ENCODE data around the gene PEX13.

The PEX13 gene

GRCh38 chr2:61074100-61074499 is 56.6 kb downstream of the PEX13 start:
- H3K9me3 ChIP-seq (ENCODE audit: control insufficient read depth, insufficient read depth, low read depth, low read length): no peaks in the 10 kb centered on the region
- no peaks in the 10 kb centered on the region for H3K27me3 ChIP-seq (ENCODE audit: control insufficient read depth, insufficient read depth, low read length)
- no peak overlapping the region for H3K9ac ChIP-seq (ENCODE audit: low read length)
- H3K4me3 ChIP-seq (ENCODE audit: low read depth, low read length): no peak overlapping the region
- no peaks in the 10 kb centered on the region for H3K4me1 ChIP-seq (ENCODE audit: control insufficient read depth, insufficient read depth, low read length)
- H3K27ac ChIP-seq (ENCODE audit: low read depth, low read length): no peak overlapping the region
- peaks cover 56% of the 10 kb centered on the region for H3K36me3 ChIP-seq (ENCODE audit: control insufficient read depth, insufficient read depth, low read length)

GRCh38 chr2:61085883-61086282 is 68.4 kb downstream of the PEX13 start:
- Histone ChIP-seq H3K4me1 (ENCODE audit: control insufficient read depth, insufficient read depth, low read length) (no peaks in the 10 kb centered on the region), H3K9me3 (ENCODE audit: control insufficient read depth, insufficient read depth, low read depth, low read length) (no peaks in the 10 kb centered on the region), H3K9ac (ENCODE audit: low read length) (no peak overlapping the region), H3K4me3 (ENCODE audit: low read depth, low read length) (no peak overlapping the region), H3K27ac (ENCODE audit: low read depth, low read length) (no peak overlapping the region), H3K27me3 (ENCODE audit: control insufficient read depth, insufficient read depth, low read length) (no peaks in the 10 kb centered on the region), H3K36me3 (ENCODE audit: control insufficient read depth, insufficient read depth, low read length) (peaks cover 8% of the 10 kb centered on the region)

GRCh38 chr2:61089797-61090196 is 72.3 kb downstream of the PEX13 start:
- Histone ChIP-seq H3K4me3 (ENCODE audit: low read depth, low read length) (no peak overlapping the region), H3K36me3 (ENCODE audit: control insufficient read depth, insufficient read depth, low read length) (peaks cover 7% of the 10 kb centered on the region), H3K9ac (ENCODE audit: low read length) (no peak overlapping the region), H3K4me1 (ENCODE audit: control insufficient read depth, insufficient read depth, low read length) (no peaks in the 10 kb centered on the region), H3K9me3 (ENCODE audit: control insufficient read depth, insufficient read depth, low read depth, low read length) (no peaks in the 10 kb centered on the region), H3K27me3 (ENCODE audit: control insufficient read depth, insufficient read depth, low read length) (no peaks in the 10 kb centered on the region), H3K27ac (ENCODE audit: low read depth, low read length) (no peak overlapping the region)

GRCh38 chr2:61090386-61090921 is 72.9 kb downstream of the PEX13 start:
- H3K36me3 ChIP-seq (ENCODE audit: control insufficient read depth, insufficient read depth, low read length): peaks cover 7% of the 10 kb centered on the region
- no peaks in the 10 kb centered on the region for H3K9me3 ChIP-seq (ENCODE audit: control insufficient read depth, insufficient read depth, low read depth, low read length)

GRCh38 chr2:61091485-61091884 is 74.0 kb downstream of the PEX13 start:
- H3K27me3 ChIP-seq (ENCODE audit: control insufficient read depth, insufficient read depth, low read length): no peaks in the 10 kb centered on the region
- no peaks in the 10 kb centered on the region for H3K9me3 ChIP-seq (ENCODE audit: control insufficient read depth, insufficient read depth, low read depth, low read length)
- no peak overlapping the region for H3K9ac ChIP-seq (ENCODE audit: low read length)
- no peaks in the 10 kb centered on the region for H3K4me1 ChIP-seq (ENCODE audit: control insufficient read depth, insufficient read depth, low read length)
- H3K36me3 ChIP-seq (ENCODE audit: control insufficient read depth, insufficient read depth, low read length): peaks cover 7% of the 10 kb centered on the region
- H3K4me3 ChIP-seq (ENCODE audit: low read depth, low read length): no peak overlapping the region
- H3K27ac ChIP-seq (ENCODE audit: low read depth, low read length): no peak overlapping the region

More at GRCh38 chr2:61090386-61090921, 72.9 kb downstream of the PEX13 start:
- H3K4me1 ChIP-seq (ENCODE audit: control insufficient read depth, insufficient read depth, low read length): no peaks in the 10 kb centered on the region
- H3K27ac ChIP-seq (ENCODE audit: low read depth, low read length): no peak overlapping the region
- H3K9ac ChIP-seq (ENCODE audit: low read length): no peak overlapping the region
- H3K27me3 ChIP-seq (ENCODE audit: control insufficient read depth, insufficient read depth, low read length): no peaks in the 10 kb centered on the region
- no peak overlapping the region for H3K4me3 ChIP-seq (ENCODE audit: low read depth, low read length)

- Histone ChIP-seq H3K9me3 (ENCODE audit: control insufficient read depth, insufficient read depth, low read depth, low read length) (no peaks in the 10 kb centered on the region), H3K9ac (ENCODE audit: low read length) (no peak overlapping the region), H3K4me1 (ENCODE audit: control insufficient read depth, insufficient read depth, low read length) (no peaks in the 10 kb centered on the region), H3K36me3 (ENCODE audit: control insufficient read depth, insufficient read depth, low read length) (no peaks in the 10 kb centered on the region; the same call in 1 of the 2 replicates), H3K4me3 (ENCODE audit: low read depth, low read length) (no peak overlapping the region), H3K27ac (ENCODE audit: low read depth, low read length) (no peak overlapping the region), H3K27me3 (ENCODE audit: control insufficient read depth, insufficient read depth, low read length) (no peaks in the 10 kb centered on the region)
Observed at GRCh38 chr2:61096438-61096837, 78.9 kb downstream of the PEX13 start.

- H3K27me3 ChIP-seq (ENCODE audit: control insufficient read depth, insufficient read depth, low read length): no peaks in the 10 kb centered on the region
Observed at GRCh38 chr2:61100801-61101200, 83.3 kb downstream of the PEX13 start.

More at GRCh38 chr2:61100801-61101200, 83.3 kb downstream of the PEX13 start:
- peaks cover 5% of the 10 kb centered on the region; the same call in 1 of the 2 replicates for H3K36me3 ChIP-seq (ENCODE audit: control insufficient read depth, insufficient read depth, low read length)
- no peak overlapping the region for H3K9ac ChIP-seq (ENCODE audit: low read length)
- H3K9me3 ChIP-seq (ENCODE audit: control insufficient read depth, insufficient read depth, low read depth, low read length): no peaks in the 10 kb centered on the region
- no peak overlapping the region for H3K27ac ChIP-seq (ENCODE audit: low read depth, low read length)
- H3K4me3 ChIP-seq (ENCODE audit: low read depth, low read length): no peak overlapping the region
- no peaks in the 10 kb centered on the region for H3K4me1 ChIP-seq (ENCODE audit: control insufficient read depth, insufficient read depth, low read length)
